ENCODE measurements around the gene SLC22A25.

SLC22A25 gene

GRCh38 chr11:63229815-63230214, 13.6 kb downstream of the SLC22A25 start:
- DNase-seq, result no peak

GRCh38 chr11:63227521-63228107, 15.8 kb downstream of the SLC22A25 start:
- no peak for DNase-seq

GRCh38 chr11:63226488-63227114, 16.8 kb downstream of the SLC22A25 start:
- DNase-seq, result no peak

- DNase-seq, result no peak
Measured at GRCh38 chr11:63214093-63214492, 29.3 kb downstream of the SLC22A25 start.

- peak; percentile 24 to 41 for DNase-seq
Measured at GRCh38 chr11:63212742-63213141, 30.7 kb downstream of the SLC22A25 start.

- DNase-seq, result no peak
Measured at GRCh38 chr11:63210111-63210510, 33.3 kb downstream of the SLC22A25 start.

Data from inflammatory macrophage (primary cell).